Esophagus squamous epithelium (tissue), 4 donors: Measurements from ENCODE around the gene SS18L1.

ENCODE experiments used
- CTCF ChIP-seq, 6 experiments: fragments of 450-650 bp in 4 of 6; fragments of 200-600 bp in 2 of 6; sonication (generic) in 2 of 6; IDR thresholded peaks; one replicate each; pipeline ENCODE4 v1.5.1; 2016 to 2019; ENCODE audit warnings: antibody characterized with exemption in 6 of 6, mild to moderate bottlenecking in 4 of 6, moderate library complexity in 4 of 6
- POLR2A ChIP-seq, 4 donors: fragments of 450-650 bp; IDR thresholded peaks; one replicate each; pipeline ENCODE4 v1.6.1; 2017; ENCODE audit warnings: antibody characterized with exemption in 4 of 4, mild to moderate bottlenecking in 4 of 4, moderate library complexity in 3 of 4

- TF ChIP-seq CTCF (IDR thresholded peaks at IDR 0.05) (no peak), POLR2A (IDR thresholded peaks at IDR 0.05) (no peak)
These were observed 14.5 kb downstream of the SS18L1 start for GRCh38 chr20:62158088-62158400.
